CD4-positive, alpha-beta memory T cell (primary cell): ENCODE results near the gene RAB38. TPM values are rescaled to one million over a fixed set of nuclear protein-coding genes. Genes with fewer than 3 reads are reported as not detected.
A peak's percentile ranks its signal among the peaks of the same experiment; 100 is the strongest.

Experiments used
- CTCF ChIA-PET: fragments of 350-600 bp; sonication (Branson Sonifier 250); formaldehyde crosslinking; loops from one replicate; lab custom pipeline; 2021; ENCODE audit warnings: inconsistent platforms; ENCODE audit not compliant: partially characterized antibody; lab: Charles Lee
- POLR2A ChIA-PET: fragments of 350-600 bp; sonication (Branson Sonifier 250); formaldehyde crosslinking; loops from one replicate; lab custom pipeline; 2021; ENCODE audit not compliant: partially characterized antibody; lab: Charles Lee
- DNase-seq, 5 donors: peaks; one replicate each; pipeline versions ENCODE4 v3.0.0 to v3.0.0-alpha.2; 2020 to 2022; ENCODE audit warnings: mixed read lengths in 1 of 5
- H3K27ac ChIP-seq: one replicate; pipeline ENCODE4 v1.7.0; 2013; ENCODE audit warnings: low read depth, low read length
- H3K27me3 ChIP-seq: 2 replicates; pipeline ENCODE4 v1.7.0; 2013; ENCODE audit warnings: mild to moderate bottlenecking, low read length, moderate library complexity; ENCODE audit not compliant: insufficient read depth
- H3K36me3 ChIP-seq: 2 replicates; pipeline ENCODE4 v1.7.0; 2013; ENCODE audit warnings: mild to moderate bottlenecking, low read length, moderate library complexity; ENCODE audit not compliant: insufficient read depth
- H3K4me1 ChIP-seq: 2 replicates; pipeline ENCODE4 v1.7.0; 2013; ENCODE audit warnings: mild to moderate bottlenecking, low read length, moderate library complexity; ENCODE audit not compliant: insufficient read depth
- H3K4me3 ChIP-seq, 2 donors: one replicate each; pipeline ENCODE4 v1.7.0; 2013; ENCODE audit warnings: low read length in 2 of 2, mild to moderate bottlenecking in 1 of 2
- H3K9me3 ChIP-seq, 2 donors: one replicate each; pipeline ENCODE4 v1.7.0; 2013; ENCODE audit warnings: low read length in 2 of 2, control low read depth in 1 of 2; ENCODE audit not compliant: control insufficient read depth in 1 of 2
- H3K27ac Mint-ChIP-seq, 7 donors: one replicate each; pipeline ENCODE4 v1.8.0; 2020 to 2021; ENCODE audit warnings: mixed read lengths in 7 of 7, mild to moderate bottlenecking in 6 of 7, inconsistent platforms in 3 of 7, moderate library complexity in 3 of 7
- H3K27me3 Mint-ChIP-seq, 2 donors: one replicate each; pipeline ENCODE4 v1.8.0; 2020 to 2021; ENCODE audit warnings: mixed read lengths in 2 of 2
- H3K36me3 Mint-ChIP-seq, 2 donors: one replicate each; pipeline ENCODE4 v1.8.0; 2020 to 2021; ENCODE audit warnings: mixed read lengths in 2 of 2, inconsistent platforms in 1 of 2, mild to moderate bottlenecking in 1 of 2
- H3K4me1 Mint-ChIP-seq, 4 donors: one replicate each; pipeline ENCODE4 v1.8.0; 2020 to 2021; ENCODE audit warnings: mixed read lengths in 4 of 4, mild to moderate bottlenecking in 1 of 4
- H3K4me3 Mint-ChIP-seq, 8 donors: one replicate each; pipeline ENCODE4 v1.8.0; 2020 to 2021; ENCODE audit warnings: mixed read lengths in 8 of 8, mild to moderate bottlenecking in 7 of 8, moderate library complexity in 6 of 8, inconsistent platforms in 3 of 8
- H3K9me3 Mint-ChIP-seq, 8 donors: one replicate each; pipeline ENCODE4 v1.8.0; 2020 to 2021; ENCODE audit warnings: mixed read lengths in 8 of 8, mild to moderate bottlenecking in 5 of 8, inconsistent platforms in 3 of 8, moderate library complexity in 1 of 8
- intact Hi-C: fragments of 100-400 bp; cut with micrococcal nuclease; formaldehyde crosslinking; loops from one replicate; pipeline ENCODE4 v1.15.1; 2023
- polyA plus RNA-seq, 2 donors: library from polyadenylated mRNA; unstranded; fragments of 300-500 nt; fragmentation: Illumina TruSeq; gene quantifications; one replicate each; pipeline ENCODE4 v1.2.3, GENCODE V29; 2021
- total RNA-seq, 2 experiments: library from RNA; stranded (reverse); gene quantifications; one replicate each; pipeline ENCODE4 v1.2.3, GENCODE V29; 2021

RAB38 gene
- total RNA-seq = under 1 TPM; 0.30 to 0.67 TPM
- polyA plus RNA-seq = 1 to 10 TPM in 1 of 2 donors, under 1 TPM in 1; 0.46 to 1.0 TPM

- H3K4me3 ChIP-seq = peak within 1 kb of the TSS in 1 of 2 donors; percentile 41
- H3K27me3 Mint-ChIP-seq = peaks cover 0 to 5% of the 10 kb centered on the region in 2 donors
- ChIA-PET POLR2A (no interaction called here), CTCF (no interaction called here)
- intact Hi-C loops = no loop called here
- H3K27ac ChIP-seq = no peak within 1 kb of the TSS
- H3K4me1 ChIP-seq = peaks cover 11% of the 10 kb centered on the region
- H3K27ac Mint-ChIP-seq = peak within 1 kb of the TSS in 2 of 7 donors; percentile 15 to 38
- H3K4me3 Mint-ChIP-seq = peak within 1 kb of the TSS; percentile 68 to 86 (median 76)
- no peaks in the 10 kb centered on the region for H3K36me3 Mint-ChIP-seq
- H3K9me3 ChIP-seq = no peaks in the 10 kb centered on the region
- H3K4me1 Mint-ChIP-seq = peaks cover 2 to 14% (median 8%) of the 10 kb centered on the region in 4 donors
- no peaks in the 10 kb centered on the region for H3K9me3 Mint-ChIP-seq
- no peaks in the 10 kb centered on the region for H3K27me3 ChIP-seq
- DNase-seq = peak in 4 of 5 donors; percentile 2 to 15 (median 6)
- H3K36me3 ChIP-seq = no peaks in the 10 kb centered on the region
Observed at GRCh38 chr11:88174709-88175568, at the start of gene RAB38. TSS of gene RAB38 (minus strand) at chr11:88175443. CDS start at chr11:88175384, 59 bp downstream.

- Histone ChIP-seq H3K27me3 (no peaks in the 10 kb centered on the region), H3K4me3 (no peak overlapping the region), H3K36me3 (no peaks in the 10 kb centered on the region), H3K4me1 (no peaks in the 10 kb centered on the region), H3K9me3 (no peaks in the 10 kb centered on the region), H3K27ac (no peak overlapping the region)
- no peak for DNase-seq
- Mint-ChIP-seq H3K27ac (no peak overlapping the region), H3K4me1 (no peaks in the 10 kb centered on the region), H3K9me3 (peaks cover 0 to 3% (median under 1%) of the 10 kb centered on the region in 8 donors), H3K4me3 (no peak overlapping the region), H3K27me3 (no peaks in the 10 kb centered on the region), H3K36me3 (no peaks in the 10 kb centered on the region)
- ChIA-PET POLR2A (no interaction called here), CTCF (no interaction called here)
- intact Hi-C loops = no loop called here
Observed at GRCh38 chr11:88213406-88213805, 38.2 kb upstream of the RAB38 start.

- H3K9me3 Mint-ChIP-seq = peaks cover 0 to 2% (median 0%) of the 10 kb centered on the region in 8 donors
- H3K36me3 Mint-ChIP-seq = no peaks in the 10 kb centered on the region
Observed at GRCh38 chr11:88212300-88212699, 37.1 kb upstream of the RAB38 start.

GRCh38 chr11:88208745-88209144 is 33.5 kb upstream of the RAB38 start:
- intact Hi-C loops = no loop called here
- Histone ChIP-seq H3K4me3 (no peak overlapping the region), H3K9me3 (no peaks in the 10 kb centered on the region), H3K36me3 (no peaks in the 10 kb centered on the region), H3K4me1 (no peaks in the 10 kb centered on the region), H3K27ac (no peak overlapping the region), H3K27me3 (no peaks in the 10 kb centered on the region)
- Mint-ChIP-seq H3K27me3 (no peaks in the 10 kb centered on the region), H3K9me3 (peaks cover 0 to 2% (median 0%) of the 10 kb centered on the region in 8 donors), H3K4me1 (no peaks in the 10 kb centered on the region), H3K36me3 (peaks cover 0 to 5% of the 10 kb centered on the region in 2 donors), H3K27ac (no peak overlapping the region), H3K4me3 (no peak overlapping the region)
- DNase-seq = no peak
- POLR2A ChIA-PET = no interaction called here
- CTCF ChIA-PET = no interaction called here

More at GRCh38 chr11:88212300-88212699, 37.1 kb upstream of the RAB38 start:
- CTCF ChIA-PET = no interaction called here
- Histone ChIP-seq H3K36me3 (no peaks in the 10 kb centered on the region), H3K4me3 (no peak overlapping the region), H3K27me3 (no peaks in the 10 kb centered on the region), H3K27ac (no peak overlapping the region), H3K4me1 (no peaks in the 10 kb centered on the region), H3K9me3 (no peaks in the 10 kb centered on the region)
- intact Hi-C loops = no loop called here
- Mint-ChIP-seq H3K4me3 (no peak overlapping the region), H3K4me1 (no peaks in the 10 kb centered on the region), H3K27ac (no peak overlapping the region), H3K27me3 (no peaks in the 10 kb centered on the region)
- POLR2A ChIA-PET = no interaction called here
- no peak for DNase-seq

GRCh38 chr11:88206751-88207150 is 31.5 kb upstream of the RAB38 start:
- Mint-ChIP-seq H3K4me3 (no peak overlapping the region), H3K4me1 (no peaks in the 10 kb centered on the region), H3K36me3 (peaks cover 0 to 5% of the 10 kb centered on the region in 2 donors), H3K27ac (no peak overlapping the region), H3K9me3 (no peaks in the 10 kb centered on the region), H3K27me3 (no peaks in the 10 kb centered on the region)
- DNase-seq = no peak
- Histone ChIP-seq H3K27me3 (no peaks in the 10 kb centered on the region), H3K4me1 (no peaks in the 10 kb centered on the region), H3K36me3 (no peaks in the 10 kb centered on the region), H3K9me3 (no peaks in the 10 kb centered on the region), H3K4me3 (no peak overlapping the region), H3K27ac (no peak overlapping the region)
- ChIA-PET CTCF (no interaction called here), POLR2A (no interaction called here)
- intact Hi-C loops = no loop called here

GRCh38 chr11:88204353-88204752 is 29.1 kb upstream of the RAB38 start:
- H3K4me1 ChIP-seq = no peaks in the 10 kb centered on the region
- H3K9me3 ChIP-seq = no peaks in the 10 kb centered on the region
- no peaks in the 10 kb centered on the region for H3K36me3 ChIP-seq
- DNase-seq = no peak
- POLR2A ChIA-PET = no interaction called here
- H3K27ac ChIP-seq = no peak overlapping the region
- CTCF ChIA-PET = no interaction called here
- H3K4me3 Mint-ChIP-seq = no peak overlapping the region
- H3K9me3 Mint-ChIP-seq = peaks cover 0 to 3% (median 0%) of the 10 kb centered on the region in 8 donors
- H3K4me3 ChIP-seq = no peak overlapping the region
- no peaks in the 10 kb centered on the region for H3K27me3 Mint-ChIP-seq
- no peaks in the 10 kb centered on the region for H3K4me1 Mint-ChIP-seq
- H3K36me3 Mint-ChIP-seq = peaks cover 0 to 5% of the 10 kb centered on the region in 2 donors
- H3K27ac Mint-ChIP-seq = no peak overlapping the region
- no peaks in the 10 kb centered on the region for H3K27me3 ChIP-seq
- intact Hi-C loops = no loop called here

- POLR2A ChIA-PET = no interaction called here
Observed at GRCh38 chr11:88203604-88204003, 28.4 kb upstream of the RAB38 start.

More at GRCh38 chr11:88203604-88204003, 28.4 kb upstream of the RAB38 start:
- H3K4me3 ChIP-seq = no peak overlapping the region
- CTCF ChIA-PET = no interaction called here
- intact Hi-C loops = no loop called here
- H3K27ac Mint-ChIP-seq = peak overlapping the region in 1 of 7 donors; percentile 30
- no peak overlapping the region for H3K27ac ChIP-seq
- no peaks in the 10 kb centered on the region for H3K4me1 Mint-ChIP-seq
- peaks cover 0 to 3% (median 0%) of the 10 kb centered on the region in 8 donors for H3K9me3 Mint-ChIP-seq
- peaks cover 0 to 2% of the 10 kb centered on the region in 2 donors for H3K27me3 Mint-ChIP-seq
- DNase-seq = no peak
- H3K9me3 ChIP-seq = no peaks in the 10 kb centered on the region
- no peaks in the 10 kb centered on the region for H3K4me1 ChIP-seq
- H3K4me3 Mint-ChIP-seq = no peak overlapping the region
- no peaks in the 10 kb centered on the region for H3K36me3 ChIP-seq
- H3K36me3 Mint-ChIP-seq = peaks cover 0 to 5% of the 10 kb centered on the region in 2 donors
- no peaks in the 10 kb centered on the region for H3K27me3 ChIP-seq
